ENCODE data around the gene HCN2. TPM values are rescaled to one million over a fixed set of nuclear protein-coding genes. Genes with fewer than 3 reads are reported as not detected.

Gene HCN2
- total and polyA plus RNA-seq, 9 of the 15 experiments (the other 6 are each of a cell fraction or from before 2014, with no cell fraction given), result 0.29 to 4.2 (median 0.82) TPM; not detected in 2

DNA sequence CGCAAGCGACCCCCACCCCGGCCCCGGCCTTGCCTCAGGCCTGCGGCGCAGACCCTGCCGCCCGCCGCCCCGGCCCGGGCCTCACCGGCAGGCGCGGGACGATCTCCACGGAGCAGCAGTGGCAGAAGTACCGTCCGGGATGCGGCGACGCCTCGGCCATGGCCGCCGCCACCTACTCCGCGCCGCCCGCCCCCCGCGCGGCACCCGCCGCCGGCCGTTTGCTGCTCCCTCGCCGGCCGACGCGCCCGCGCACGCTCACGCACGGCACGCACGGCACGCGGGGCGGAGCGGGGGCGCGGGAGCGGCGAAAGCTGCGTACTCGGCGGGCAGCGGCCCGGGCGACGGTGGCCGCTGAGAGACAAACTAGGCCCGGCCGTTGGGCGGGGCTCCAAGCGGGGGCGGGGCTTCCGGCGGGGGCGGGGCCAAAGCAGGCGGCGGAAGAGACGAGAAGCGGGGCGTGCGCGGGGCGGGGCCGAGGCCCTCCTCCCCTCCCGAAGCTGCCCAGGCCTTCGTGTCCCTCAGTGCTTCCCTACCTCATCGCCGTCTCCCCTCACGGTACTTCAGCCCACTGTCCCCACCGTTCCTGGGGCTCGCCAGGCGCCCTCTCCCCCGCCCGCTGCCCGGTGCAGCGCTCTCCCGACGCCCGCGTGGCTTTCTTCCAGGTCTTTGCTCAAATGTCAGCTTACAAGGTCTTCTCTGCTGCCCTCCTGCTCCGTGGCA is 73.4 kb downstream of the HCN2 start, which contains the start of gene RNF126:
Gene RNF126, minus strand, starts transcription at position 253 of the 720 bp plus-strand sequence. Its CDS starts 93 bp downstream, at position 160.
- H3K36me3 ChIP-seq (ENCODE audit: control insufficient read depth, insufficient read depth, low read length), result peaks cover 35% of the 10 kb centered on the region; the same call in 2 of the 3 replicates
- peaks cover 49% of the 10 kb centered on the region for H3K79me2 ChIP-seq (ENCODE audit: control insufficient read depth, insufficient read depth, low read length)
- no peaks in the 10 kb centered on the region for H3K27me3 ChIP-seq (ENCODE audit: control insufficient read depth in 2 of 2, insufficient read depth in 2 of 2, low read length in 2 of 2)
- H3K9me3 ChIP-seq (replicated peaks; ENCODE audit: control insufficient read depth, insufficient read depth, low read depth, low read length), result peaks cover 12% of the 10 kb centered on the region
- H3K4me2 ChIP-seq (ENCODE audit: insufficient read depth, low read length), result peak within 1 kb of the TSS; percentile 88
- ATAC-seq (peak; percentile 83), FAIRE-seq (peak; percentile 71), DNase-seq (ENCODE audit: extremely low read depth in 1 of 4, low spot score in 3 of 4) (peak; percentile 93 to 96 (median 94))
- H4K20me1 ChIP-seq (replicated peaks; ENCODE audit: control insufficient read depth, insufficient read depth, low read length), result peaks cover 38% of the 10 kb centered on the region
- in situ Hi-C loops (cut with MboI) (no loop called here), intact Hi-C loops (cut with micrococcal nuclease) (no loop called here)
- WGBS (ENCODE audit: insufficient coverage, low coverage, missing lambda C conversion rate), result 9% methylated on average over 47 of the region's 97 CpGs
- CTCF ChIA-PET (ENCODE audit: low intra/inter-chr PET ratio), result no interaction called here
- H3K9me1 ChIP-seq (ENCODE audit: control insufficient read depth, insufficient read depth, low read length), result peaks cover 14% of the 10 kb centered on the region
- peak within 1 kb of the TSS; percentile 100 for H3K4me3 ChIP-seq
- peaks cover 21 to 61% of the 10 kb centered on the region in 2 experiments for H3K4me1 ChIP-seq (replicated peaks in 1 of 2; ENCODE audit: control insufficient read depth in 2 of 2, insufficient read depth in 2 of 2, low read length in 2 of 2)
- no TSS peak for BruUV-seq (replicated peaks)
- peak within 1 kb of the TSS; percentile 99 for H2AFZ ChIP-seq (ENCODE audit: low read depth, low read length)
- peak within 1 kb of the TSS; percentile 97 for H3K9ac ChIP-seq (ENCODE audit: insufficient read depth in 1 of 2, low read depth in 2 of 2, low read length in 2 of 2)
- POLR2A ChIA-PET, result interaction anchor here (0.6 to 1.0 kb wide), 7 partner anchors 8 to 530 kb away, joined by 3 to 5 read pairs (median 3); partner anchors contain the start of gene FSTL3
- H3K27ac ChIP-seq (ENCODE audit: extremely low read depth, low read depth, low read length), result peak within 1 kb of the TSS; percentile 98
- no peak for TF ChIP-seq ZNF408 (CRISPR knock-in tag; IDR thresholded peaks at IDR 0.05; ENCODE audit: low read depth)
- peak; percentile 50 for TF ChIP-seq PRPF4 (IDR thresholded peaks at IDR 0.05; ENCODE audit: insufficient read depth, low read depth, low read length, poor library complexity, severe bottlenecking)
- TF ChIP-seq SREBF1 (IDR thresholded peaks at IDR 0.05; ENCODE audit: borderline replicate concordance, low read depth, low read length), result no peak
- TF ChIP-seq MTA3 (IDR thresholded peaks at IDR 0.05; ENCODE audit: borderline replicate concordance), result peak; percentile 86; the same call in 1 of the 2 replicates
- TF ChIP-seq RUNX1 (IDR thresholded peaks at IDR 0.05; ENCODE audit: low read depth), result no peak
- no peak for TF ChIP-seq NFIX (CRISPR knock-in tag; IDR thresholded peaks at IDR 0.05; ENCODE audit: low read depth)
- TF ChIP-seq MTA2 (IDR thresholded peaks at IDR 0.05; ENCODE audit: low read depth), result no peak
- TF ChIP-seq CAMTA2 (CRISPR knock-in tag; conservative IDR thresholded peaks at IDR 0.05), result no peak
- TF ChIP-seq, protein P1, sequence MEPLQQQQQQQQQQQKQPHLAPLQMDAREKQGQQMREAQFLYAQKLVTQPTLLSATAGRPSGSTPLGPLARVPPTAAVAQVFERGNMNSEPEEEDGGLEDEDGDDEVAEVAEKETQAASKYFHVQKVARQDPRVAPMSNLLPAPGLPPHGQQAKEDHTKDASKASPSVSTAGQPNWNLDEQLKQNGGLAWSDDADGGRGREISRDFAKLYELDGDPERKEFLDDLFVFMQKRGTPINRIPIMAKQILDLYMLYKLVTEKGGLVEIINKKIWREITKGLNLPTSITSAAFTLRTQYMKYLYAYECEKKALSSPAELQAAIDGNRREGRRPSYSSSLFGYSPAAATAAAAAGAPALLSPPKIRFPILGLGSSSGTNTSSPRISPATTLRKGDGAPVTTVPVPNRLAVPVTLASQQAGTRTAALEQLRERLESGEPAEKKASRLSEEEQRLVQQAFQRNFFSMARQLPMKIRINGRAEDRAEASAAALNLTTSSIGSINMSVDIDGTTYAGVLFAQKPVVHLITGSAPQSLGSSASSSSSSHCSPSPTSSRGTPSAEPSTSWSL (CRISPR knock-in tag; IDR thresholded peaks at IDR 0.05; ENCODE audit: borderline replicate concordance), result no peak
- TF ChIP-seq, protein P2, sequence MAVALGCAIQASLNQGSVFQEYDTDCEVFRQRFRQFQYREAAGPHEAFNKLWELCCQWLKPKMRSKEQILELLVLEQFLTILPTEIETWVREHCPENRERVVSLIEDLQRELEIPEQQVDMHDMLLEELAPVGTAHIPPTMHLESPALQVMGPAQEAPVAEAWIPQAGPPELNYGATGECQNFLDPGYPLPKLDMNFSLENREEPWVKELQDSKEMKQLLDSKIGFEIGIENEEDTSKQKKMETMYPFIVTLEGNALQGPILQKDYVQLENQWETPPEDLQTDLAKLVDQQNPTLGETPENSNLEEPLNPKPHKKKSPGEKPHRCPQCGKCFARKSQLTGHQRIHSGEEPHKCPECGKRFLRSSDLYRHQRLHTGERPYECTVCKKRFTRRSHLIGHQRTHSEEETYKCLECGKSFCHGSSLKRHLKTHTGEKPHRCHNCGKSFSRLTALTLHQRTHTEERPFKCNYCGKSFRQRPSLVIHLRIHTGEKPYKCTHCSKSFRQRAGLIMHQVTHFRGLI (CRISPR knock-in tag; IDR thresholded peaks at IDR 0.05), result no peak
- no peak for TF ChIP-seq ZNF143 (CRISPR knock-in tag; IDR thresholded peaks at IDR 0.05)
- no peak for TF ChIP-seq ATF3 (IDR thresholded peaks at IDR 0.05)
- no peak for TF ChIP-seq ATF3 (CRISPR knock-in tag; conservative IDR thresholded peaks at IDR 0.05)
- TF ChIP-seq, protein P3, sequence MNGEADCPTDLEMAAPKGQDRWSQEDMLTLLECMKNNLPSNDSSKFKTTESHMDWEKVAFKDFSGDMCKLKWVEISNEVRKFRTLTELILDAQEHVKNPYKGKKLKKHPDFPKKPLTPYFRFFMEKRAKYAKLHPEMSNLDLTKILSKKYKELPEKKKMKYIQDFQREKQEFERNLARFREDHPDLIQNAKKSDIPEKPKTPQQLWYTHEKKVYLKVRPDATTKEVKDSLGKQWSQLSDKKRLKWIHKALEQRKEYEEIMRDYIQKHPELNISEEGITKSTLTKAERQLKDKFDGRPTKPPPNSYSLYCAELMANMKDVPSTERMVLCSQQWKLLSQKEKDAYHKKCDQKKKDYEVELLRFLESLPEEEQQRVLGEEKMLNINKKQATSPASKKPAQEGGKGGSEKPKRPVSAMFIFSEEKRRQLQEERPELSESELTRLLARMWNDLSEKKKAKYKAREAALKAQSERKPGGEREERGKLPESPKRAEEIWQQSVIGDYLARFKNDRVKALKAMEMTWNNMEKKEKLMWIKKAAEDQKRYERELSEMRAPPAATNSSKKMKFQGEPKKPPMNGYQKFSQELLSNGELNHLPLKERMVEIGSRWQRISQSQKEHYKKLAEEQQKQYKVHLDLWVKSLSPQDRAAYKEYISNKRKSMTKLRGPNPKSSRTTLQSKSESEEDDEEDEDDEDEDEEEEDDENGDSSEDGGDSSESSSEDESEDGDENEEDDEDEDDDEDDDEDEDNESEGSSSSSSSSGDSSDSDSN (IDR thresholded peaks at IDR 0.05; ENCODE audit: borderline replicate concordance in 1 of 2, low read depth in 2 of 2, low read length in 2 of 2), result no peak
- no peak for TF ChIP-seq EP400 (IDR thresholded peaks at IDR 0.05)
